T-helper 17 cell (primary cell): ENCODE measurements around the gene SYNE1. TPM values are rescaled to one million over a fixed set of nuclear protein-coding genes. Genes with fewer than 3 reads are reported as not detected.
"Not testable (repeated sequence)": the region's sequence is repeated elsewhere in the genome, so short reads cannot be mapped to it uniquely, and the experiment has no call there.

ENCODE experiments used
- ATAC-seq: fragments of 150-1000 bp; cut with Tn5 transposase; 2 replicates; pipeline ENCODE4 v1.10.0; 2021; ENCODE audit warnings: mild to moderate bottlenecking, moderate library complexity
- DNase-seq, 3 donors: peaks; one replicate each; pipeline versions ENCODE4 v3.0.0 to v3.0.0-alpha.2; 2020 to 2021
- H3K9me3 ChIP-seq: one replicate; pipeline ENCODE4 v1.7.0; 2013; ENCODE audit warnings: low read length, mild to moderate bottlenecking; ENCODE audit not compliant: control insufficient read depth, poor library complexity, severe bottlenecking
- H3K27ac Mint-ChIP-seq: one replicate; pipeline ENCODE4 v1.8.0; 2022; ENCODE audit warnings: mild to moderate bottlenecking, moderate library complexity, mixed read lengths
- H3K27me3 Mint-ChIP-seq: one replicate; pipeline ENCODE4 v1.8.0; 2022; ENCODE audit warnings: mixed read lengths
- H3K36me3 Mint-ChIP-seq: one replicate; pipeline ENCODE4 v1.8.0; 2022; ENCODE audit warnings: low read depth, mixed read lengths
- H3K4me1 Mint-ChIP-seq: one replicate; pipeline ENCODE4 v1.8.0; 2022; ENCODE audit warnings: mild to moderate bottlenecking, mixed read lengths
- H3K4me3 Mint-ChIP-seq: one replicate; pipeline ENCODE4 v1.8.0; 2022; ENCODE audit warnings: mild to moderate bottlenecking, moderate library complexity, mixed read lengths
- total RNA-seq, 4 donors: library from RNA in 2 of 4; stranded (reverse) in 2 of 4; gene quantifications; one replicate each; pipeline ENCODE4 v1.2.3 and lab custom pipeline; 2022 to 2026

SYNE1 gene
- total RNA-seq, 2 donors from 2014 or later: 131 to 165 TPM

DNA sequence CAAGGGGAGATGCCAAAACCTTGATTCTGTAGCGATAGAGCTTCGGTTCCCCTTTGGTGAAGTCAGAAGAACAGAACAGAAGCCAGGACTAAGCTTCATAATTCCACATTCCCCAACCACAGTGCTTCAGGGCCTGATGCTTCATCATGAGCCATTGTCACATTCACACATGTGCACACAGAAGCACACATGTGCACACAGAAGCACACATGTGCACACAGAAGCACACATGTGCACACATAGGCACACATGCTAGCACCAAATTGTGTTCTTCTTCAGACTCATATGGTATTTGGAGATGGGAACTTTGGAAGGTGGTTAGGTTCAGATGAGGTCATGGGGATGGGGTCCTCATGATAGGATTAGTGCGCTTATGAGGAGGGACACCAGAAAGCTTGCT is 183.2 kb downstream of the SYNE1 start:
- no peak for ATAC-seq
- Mint-ChIP-seq H3K4me3 (no peak overlapping the region), H3K36me3 (no peaks in the 10 kb centered on the region), H3K27ac (no peak overlapping the region), H3K27me3 (peaks cover 13% of the 10 kb centered on the region), H3K4me1 (peaks cover 2% of the 10 kb centered on the region)
- no peaks in the 10 kb centered on the region for H3K9me3 ChIP-seq
- DNase-seq: no peak

DNA sequence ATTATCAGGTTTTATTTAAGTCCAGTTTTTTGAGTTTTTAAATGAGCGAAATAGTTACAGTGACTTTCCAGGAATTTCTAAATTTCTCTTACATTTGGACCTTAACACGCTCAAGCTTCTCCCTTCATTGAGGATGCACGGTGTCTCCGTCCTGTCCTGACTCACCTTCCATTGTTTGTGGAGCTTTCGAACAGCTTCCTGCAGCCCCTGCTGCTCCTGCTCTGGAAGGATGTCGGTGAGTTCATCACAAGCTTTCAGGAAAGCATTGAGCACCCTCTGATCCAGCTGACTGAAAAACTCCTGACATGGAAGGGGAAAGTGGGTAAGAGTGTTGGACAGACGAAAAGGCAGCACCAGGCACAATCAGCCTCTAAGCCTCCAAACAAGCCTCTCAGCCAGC is 183.7 kb downstream of the SYNE1 start:
- no peak overlapping the region for H3K27ac Mint-ChIP-seq

DNA sequence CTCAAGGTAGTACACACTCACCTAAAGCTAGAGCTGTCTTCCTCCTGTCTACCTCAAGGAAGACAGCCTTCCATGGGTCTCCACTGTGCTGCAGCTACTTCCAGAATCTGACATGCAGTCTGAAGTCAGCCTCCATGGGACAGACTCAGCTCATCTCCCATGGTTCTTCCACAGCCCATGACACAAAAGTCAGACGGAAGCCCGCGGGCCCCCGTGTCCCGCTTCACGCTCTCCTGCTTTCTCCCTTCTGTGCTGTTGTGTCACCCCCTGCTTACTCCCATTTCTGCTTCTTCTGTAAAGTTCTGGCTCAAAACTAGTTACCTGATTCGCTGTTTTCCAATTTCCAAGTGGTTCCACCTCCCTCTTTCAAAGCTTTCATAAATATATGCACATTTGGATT is 184.5 kb downstream of the SYNE1 start:
- ATAC-seq: no peak
- peaks cover 2% of the 10 kb centered on the region for H3K4me1 Mint-ChIP-seq

More for the DNA sequence above, 183.7 kb downstream of the SYNE1 start:
- ATAC-seq (no peak), DNase-seq (no peak)
- no peak overlapping the region for H3K4me3 Mint-ChIP-seq
- peaks cover 8% of the 10 kb centered on the region for H3K27me3 Mint-ChIP-seq
- H3K9me3 ChIP-seq: no peaks in the 10 kb centered on the region
- peaks cover 2% of the 10 kb centered on the region for H3K4me1 Mint-ChIP-seq
- H3K36me3 Mint-ChIP-seq: no peaks in the 10 kb centered on the region

DNA sequence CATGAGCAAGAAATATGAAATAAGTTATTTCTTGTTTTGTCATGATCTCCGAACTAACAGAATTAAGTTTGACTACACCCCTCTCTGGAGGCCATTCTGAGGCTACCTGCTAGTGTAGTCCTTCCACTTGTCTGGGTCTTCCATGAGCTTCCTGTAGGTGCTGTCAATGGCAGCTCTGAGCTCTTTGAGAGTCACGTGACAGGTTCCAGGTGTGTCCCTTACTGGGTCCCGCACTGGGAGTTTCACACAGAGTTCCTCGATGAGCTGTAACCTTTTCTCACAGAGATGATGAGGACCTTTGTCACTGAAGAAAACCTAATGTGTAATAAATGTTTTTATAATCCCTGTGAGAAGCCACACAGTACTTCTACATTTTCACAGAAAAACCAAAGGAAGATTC is 186.6 kb downstream of the SYNE1 start:
- DNase-seq (no peak), ATAC-seq (no peak)
- H3K9me3 ChIP-seq: no peaks in the 10 kb centered on the region
- Mint-ChIP-seq H3K4me1 (no peaks in the 10 kb centered on the region), H3K36me3 (no peaks in the 10 kb centered on the region), H3K4me3 (no peak overlapping the region), H3K27me3 (peaks cover 4% of the 10 kb centered on the region), H3K27ac (no peak overlapping the region)

More for the DNA sequence above, 184.5 kb downstream of the SYNE1 start:
- Mint-ChIP-seq H3K36me3 (no peaks in the 10 kb centered on the region), H3K27me3 (peaks cover 4% of the 10 kb centered on the region), H3K4me3 (no peak overlapping the region), H3K27ac (no peak overlapping the region)
- no peak for DNase-seq
- H3K9me3 ChIP-seq: no peaks in the 10 kb centered on the region

DNA sequence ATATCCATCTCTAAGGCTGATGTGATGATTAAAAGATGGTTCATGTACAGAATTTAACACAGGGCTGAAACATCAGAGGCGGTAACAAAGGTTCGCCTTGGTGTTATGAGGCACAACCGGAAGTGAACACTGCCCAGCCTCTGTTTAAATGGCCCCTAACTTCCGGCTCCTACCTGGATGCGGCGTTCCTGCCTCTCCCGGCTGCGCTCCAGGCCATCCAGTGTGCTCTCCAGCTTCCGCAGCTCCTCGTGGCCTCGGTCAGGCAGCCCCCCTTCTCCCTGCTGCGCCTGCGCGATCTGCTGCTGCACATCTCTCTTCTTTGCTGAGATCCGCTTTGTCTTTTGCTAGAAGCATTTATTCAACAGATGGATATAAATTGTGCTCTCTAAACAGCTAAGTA is 195.3 kb downstream of the SYNE1 start:
- DNase-seq: no peak
- no peak for ATAC-seq
- Mint-ChIP-seq H3K4me1 (no peaks in the 10 kb centered on the region), H3K36me3 (no peaks in the 10 kb centered on the region), H3K27me3 (peaks cover 8% of the 10 kb centered on the region), H3K27ac (no peak overlapping the region), H3K4me3 (no peak overlapping the region)
- no peaks in the 10 kb centered on the region for H3K9me3 ChIP-seq

DNA sequence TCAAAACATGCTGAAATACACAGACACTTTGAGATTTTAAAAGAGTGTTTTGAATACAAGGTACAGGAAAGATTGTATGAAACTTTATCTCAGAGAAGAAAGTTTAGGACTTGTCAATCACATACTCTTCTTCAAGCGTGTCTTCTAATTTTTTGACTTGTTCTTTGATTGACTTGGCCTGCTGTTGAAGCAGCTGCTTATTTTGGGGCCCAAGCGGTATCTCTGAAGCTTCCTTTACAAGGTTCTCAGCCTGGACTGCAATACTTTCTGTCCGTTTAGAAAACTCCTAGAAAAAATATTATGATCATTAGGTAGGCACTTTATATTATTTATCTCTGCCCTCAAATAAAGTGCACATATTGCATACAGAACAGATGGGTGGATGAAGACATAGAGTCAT is 201.3 kb downstream of the SYNE1 start:
- H3K27me3 Mint-ChIP-seq: peaks cover 9% of the 10 kb centered on the region
- no peak overlapping the region for H3K4me3 Mint-ChIP-seq
- H3K36me3 Mint-ChIP-seq: no peaks in the 10 kb centered on the region
- no peak for DNase-seq
- H3K9me3 ChIP-seq: no peaks in the 10 kb centered on the region
- no peak for ATAC-seq
- no peak overlapping the region for H3K27ac Mint-ChIP-seq
- H3K4me1 Mint-ChIP-seq: no peaks in the 10 kb centered on the region

DNA sequence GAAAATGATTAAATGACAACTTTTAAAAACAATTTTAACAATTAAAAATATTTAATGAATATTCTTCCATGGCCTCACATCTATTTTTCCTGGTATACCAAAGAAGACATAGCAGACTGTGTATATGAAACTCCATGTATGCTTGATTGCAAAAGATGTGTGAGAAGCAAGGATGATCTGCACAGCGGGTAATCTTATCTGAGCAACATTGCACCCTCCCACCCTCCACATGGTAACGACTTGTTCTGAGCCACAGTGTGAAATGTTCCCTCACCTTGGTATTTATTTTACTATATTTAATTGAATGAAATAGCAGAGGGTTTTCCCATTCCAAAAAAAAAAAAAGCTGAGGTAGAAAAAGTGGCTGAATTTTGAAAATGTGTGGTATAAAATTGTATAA is 204.4 kb downstream of the SYNE1 start:
- peaks cover 3% of the 10 kb centered on the region for H3K4me1 Mint-ChIP-seq
- H3K27ac Mint-ChIP-seq: no peak overlapping the region
- no peaks in the 10 kb centered on the region for H3K36me3 Mint-ChIP-seq
- H3K4me3 Mint-ChIP-seq: no peak overlapping the region
- ATAC-seq (no peak), DNase-seq (no peak)
- H3K27me3 Mint-ChIP-seq: peaks cover 20% of the 10 kb centered on the region
- no peaks in the 10 kb centered on the region for H3K9me3 ChIP-seq

DNA sequence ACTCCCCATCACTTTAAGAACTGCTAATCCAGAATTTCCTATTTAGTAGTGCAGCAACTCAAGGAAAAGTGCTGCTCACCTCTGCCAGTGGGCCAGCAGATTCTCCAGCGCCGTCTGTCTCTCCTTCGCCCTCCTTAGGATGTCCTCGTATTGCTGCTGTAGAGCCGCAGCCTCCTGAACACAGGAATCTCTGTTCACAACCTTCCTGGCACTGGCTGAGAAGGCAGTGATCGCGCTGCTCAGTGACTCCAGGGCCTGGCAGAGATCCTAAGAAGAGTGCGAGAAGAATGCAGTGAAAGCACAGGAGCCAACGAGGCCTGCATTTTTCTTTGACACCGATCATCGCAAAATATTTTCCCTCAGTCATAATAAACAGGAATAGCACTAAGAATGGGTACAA is 209.0 kb downstream of the SYNE1 start:
- no peak overlapping the region for H3K27ac Mint-ChIP-seq
- H3K36me3 Mint-ChIP-seq: no peaks in the 10 kb centered on the region
- no peak for ATAC-seq
- peaks cover 28% of the 10 kb centered on the region for H3K27me3 Mint-ChIP-seq
- peaks cover 3% of the 10 kb centered on the region for H3K4me1 Mint-ChIP-seq
- no peak overlapping the region for H3K4me3 Mint-ChIP-seq
- H3K9me3 ChIP-seq: no peaks in the 10 kb centered on the region
- DNase-seq: no peak

DNA sequence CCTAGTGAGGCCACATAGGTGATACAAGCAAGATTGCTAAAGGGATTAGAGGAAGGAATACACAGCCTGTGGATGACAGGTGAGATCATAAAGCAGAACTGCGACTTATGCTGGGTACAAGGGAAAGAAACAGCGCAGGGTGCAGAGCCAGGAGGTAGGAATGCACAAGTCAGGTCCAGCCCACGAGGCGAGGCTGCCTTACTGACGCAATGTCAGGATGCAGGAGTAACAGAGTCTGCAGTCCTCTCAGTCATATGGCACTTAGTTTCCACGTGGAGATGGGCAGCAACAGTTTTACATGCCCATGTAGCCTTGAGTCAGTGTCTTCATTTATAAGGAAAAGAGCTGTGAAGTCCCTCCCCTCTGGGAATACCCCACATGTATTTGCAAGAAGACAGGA is 210.9 kb downstream of the SYNE1 start:
- Mint-ChIP-seq H3K4me3 (no peak overlapping the region), H3K4me1 (peaks cover 3% of the 10 kb centered on the region), H3K27ac (no peak overlapping the region), H3K36me3 (no peaks in the 10 kb centered on the region), H3K27me3 (peaks cover 32% of the 10 kb centered on the region)
- H3K9me3 ChIP-seq: no peaks in the 10 kb centered on the region
- DNase-seq (no peak), ATAC-seq (no peak)

DNA sequence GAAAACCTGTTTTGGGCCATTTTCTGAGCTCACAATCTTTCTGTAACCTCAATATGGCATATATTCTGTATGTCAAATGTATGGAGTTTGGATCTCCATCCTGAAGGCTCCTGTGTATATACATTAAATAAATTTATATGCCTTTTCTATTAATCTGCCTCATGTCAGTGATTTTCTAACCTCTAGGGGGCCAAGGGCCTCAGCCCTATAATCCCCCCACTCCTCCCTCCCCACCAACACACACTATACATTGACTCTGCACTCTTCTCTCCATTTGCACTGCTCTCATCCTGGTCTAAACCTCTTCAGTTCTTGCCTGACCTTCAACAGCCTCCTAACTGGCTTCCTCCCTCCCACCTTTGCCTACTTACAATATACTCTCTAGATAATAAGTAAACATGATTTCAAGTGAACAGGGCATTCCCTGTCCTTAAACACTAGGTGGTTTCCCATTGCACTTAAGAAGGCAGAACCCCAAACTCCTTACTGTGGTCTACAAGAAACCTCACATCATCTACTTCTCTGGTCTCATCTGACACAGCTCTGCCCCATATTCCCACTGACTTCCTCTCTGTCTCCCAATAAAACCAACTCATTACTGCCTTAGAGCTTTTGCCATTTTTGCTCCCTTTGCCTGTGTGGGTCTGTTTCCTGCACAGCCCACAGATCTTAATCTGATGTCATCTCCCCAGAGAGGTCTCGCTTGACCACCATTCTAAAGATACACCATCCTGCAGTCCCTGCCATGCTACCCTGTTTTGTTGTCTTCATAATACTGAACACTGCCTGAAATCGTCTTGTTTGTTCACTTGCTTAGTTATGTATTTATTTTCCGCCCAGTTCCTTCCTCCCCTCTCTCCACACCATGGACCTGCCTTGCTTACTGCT is 213.7 kb downstream of the SYNE1 start:
- H3K9me3 ChIP-seq: no peaks in the 10 kb centered on the region
- Mint-ChIP-seq H3K4me1 (no peaks in the 10 kb centered on the region), H3K27ac (no peak overlapping the region), H3K4me3 (no peak overlapping the region), H3K27me3 (peaks cover 28% of the 10 kb centered on the region), H3K36me3 (no peaks in the 10 kb centered on the region)
- DNase-seq: no peak
- ATAC-seq: no peak

DNA sequence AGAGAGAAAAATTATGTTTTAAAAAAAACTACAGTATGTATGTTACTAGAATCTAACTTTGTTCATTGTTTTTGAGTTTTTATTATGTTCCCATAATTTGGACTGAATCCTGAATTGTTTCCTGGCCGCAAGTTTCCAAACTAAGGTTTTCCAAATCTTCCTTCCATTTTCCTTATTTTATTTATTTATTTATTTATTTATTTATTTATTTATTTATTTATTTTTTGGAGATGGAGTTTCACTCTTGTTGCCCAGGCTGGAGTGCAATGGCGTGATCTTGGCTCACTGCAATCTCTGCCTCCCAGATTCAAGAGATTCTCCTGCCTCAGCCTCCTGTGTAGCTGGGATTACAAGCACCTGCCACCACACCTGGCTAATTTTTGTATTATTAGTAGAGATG is 215.7 kb downstream of the SYNE1 start:
- H3K4me3 Mint-ChIP-seq, H3K27ac Mint-ChIP-seq, H3K36me3 Mint-ChIP-seq, H3K4me1 Mint-ChIP-seq, ATAC-seq, H3K9me3 ChIP-seq, DNase-seq: not testable (repeated sequence)
- peaks cover 32% of the 10 kb centered on the region for H3K27me3 Mint-ChIP-seq

DNA sequence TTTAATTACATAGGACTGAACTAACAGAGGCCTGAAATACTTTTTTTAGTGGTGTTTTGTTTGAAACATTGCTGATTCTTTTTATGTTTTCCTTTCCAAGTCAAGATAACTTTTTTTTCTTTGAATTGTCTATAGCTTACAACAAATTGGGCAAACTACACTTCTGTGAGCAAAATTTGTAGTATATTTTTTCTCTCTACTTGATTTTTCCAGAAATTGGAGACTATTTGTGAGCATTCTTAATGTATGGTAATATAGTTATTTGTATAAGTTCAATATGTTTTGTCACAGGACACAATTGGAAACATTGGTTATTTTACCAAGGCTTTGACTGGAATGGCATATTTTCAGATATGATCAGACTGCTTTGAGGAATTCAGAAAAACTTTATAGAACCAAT is 216.5 kb downstream of the SYNE1 start:
- Mint-ChIP-seq H3K27me3 (peaks cover 29% of the 10 kb centered on the region), H3K27ac (no peak overlapping the region), H3K4me1 (no peaks in the 10 kb centered on the region), H3K4me3 (no peak overlapping the region), H3K36me3 (no peaks in the 10 kb centered on the region)
- DNase-seq (no peak), ATAC-seq (no peak)
- H3K9me3 ChIP-seq: no peaks in the 10 kb centered on the region

DNA sequence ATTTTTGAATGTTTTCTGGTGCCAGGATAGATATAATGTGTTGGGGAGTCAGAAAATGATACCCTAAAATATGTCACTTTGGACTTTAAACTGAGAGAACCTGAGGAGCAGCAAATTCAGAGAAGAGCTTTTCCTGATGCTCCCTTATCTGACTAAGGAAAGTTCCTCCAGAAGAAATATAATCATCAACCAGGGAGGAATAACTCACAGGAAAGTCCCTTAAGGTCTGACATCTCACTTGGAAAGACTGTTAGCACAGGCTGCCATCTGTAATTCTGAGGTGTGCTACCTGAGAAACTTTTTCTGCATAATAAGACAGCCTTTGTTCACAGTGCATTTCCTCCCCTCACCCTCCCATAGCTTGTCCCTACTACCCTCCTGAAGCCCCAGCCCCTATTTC is 218.6 kb downstream of the SYNE1 start:
- no peaks in the 10 kb centered on the region for H3K4me1 Mint-ChIP-seq
- no peak for ATAC-seq
- H3K9me3 ChIP-seq: no peaks in the 10 kb centered on the region
- DNase-seq: no peak
- H3K4me3 Mint-ChIP-seq: no peak overlapping the region
- no peak overlapping the region for H3K27ac Mint-ChIP-seq
- H3K27me3 Mint-ChIP-seq: peaks cover 25% of the 10 kb centered on the region
- H3K36me3 Mint-ChIP-seq: no peaks in the 10 kb centered on the region

DNA sequence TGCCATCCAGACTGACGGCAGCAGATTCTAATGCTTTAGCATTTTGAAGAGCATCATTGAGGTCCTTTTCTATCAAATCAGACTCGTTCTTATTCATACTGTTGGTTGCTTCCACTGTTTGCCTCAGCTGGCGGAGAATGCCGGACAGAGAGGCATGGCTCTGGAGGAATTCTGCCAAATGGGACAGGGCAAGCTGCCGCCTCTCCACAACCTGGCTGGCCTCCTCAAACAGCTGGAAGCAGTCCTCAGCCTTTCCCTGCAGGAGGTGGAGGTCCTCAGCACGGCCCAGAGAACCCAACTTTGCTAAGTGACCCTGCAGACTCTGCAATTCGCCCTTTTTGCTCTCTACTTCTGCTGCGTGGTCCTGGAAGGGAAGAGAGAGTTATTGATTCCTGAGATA is 220.5 kb downstream of the SYNE1 start:
- H3K4me3 Mint-ChIP-seq: no peak overlapping the region
- no peak for ATAC-seq
- H3K9me3 ChIP-seq: no peaks in the 10 kb centered on the region
- peaks cover 20% of the 10 kb centered on the region for H3K27me3 Mint-ChIP-seq
- DNase-seq: no peak
- H3K27ac Mint-ChIP-seq: no peak overlapping the region
- no peaks in the 10 kb centered on the region for H3K4me1 Mint-ChIP-seq
- H3K36me3 Mint-ChIP-seq: no peaks in the 10 kb centered on the region
